ENCODE data around the gene RHOBTB1.

RHOBTB1 gene

DNA sequence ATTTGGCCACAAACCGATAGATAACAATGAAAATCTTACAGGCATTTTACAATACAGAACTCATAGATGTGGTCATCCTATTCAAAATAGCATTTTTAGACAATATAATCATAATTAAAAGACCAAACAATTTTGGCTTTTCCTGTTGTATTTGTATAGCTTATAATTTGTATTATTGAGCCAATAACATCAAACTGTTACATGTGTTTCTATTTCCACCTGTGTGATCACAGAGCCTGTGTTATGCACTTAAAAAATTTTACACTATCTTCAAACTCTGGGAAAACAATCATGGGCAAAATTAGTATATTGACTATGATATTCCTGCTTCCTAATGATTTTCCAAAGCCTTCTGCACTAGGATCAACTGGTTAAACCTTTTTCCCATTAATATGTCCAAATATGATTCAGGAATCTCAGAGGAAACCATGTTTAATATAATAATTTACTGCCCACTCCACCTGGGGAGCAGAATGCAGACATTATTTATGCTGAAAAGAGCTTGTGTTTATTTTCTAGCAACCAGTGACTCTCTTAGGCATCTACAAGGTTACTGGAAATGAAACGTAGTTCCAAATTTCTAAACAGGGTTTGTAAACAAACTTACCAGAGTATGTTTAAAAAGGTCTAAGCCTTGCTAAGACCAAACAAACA, 1.7 kb downstream of the RHOBTB1 start:
- H3K27ac ChIP-seq, result peak overlapping the region; percentile 95 to 98
- TF ChIP-seq, protein P1, sequence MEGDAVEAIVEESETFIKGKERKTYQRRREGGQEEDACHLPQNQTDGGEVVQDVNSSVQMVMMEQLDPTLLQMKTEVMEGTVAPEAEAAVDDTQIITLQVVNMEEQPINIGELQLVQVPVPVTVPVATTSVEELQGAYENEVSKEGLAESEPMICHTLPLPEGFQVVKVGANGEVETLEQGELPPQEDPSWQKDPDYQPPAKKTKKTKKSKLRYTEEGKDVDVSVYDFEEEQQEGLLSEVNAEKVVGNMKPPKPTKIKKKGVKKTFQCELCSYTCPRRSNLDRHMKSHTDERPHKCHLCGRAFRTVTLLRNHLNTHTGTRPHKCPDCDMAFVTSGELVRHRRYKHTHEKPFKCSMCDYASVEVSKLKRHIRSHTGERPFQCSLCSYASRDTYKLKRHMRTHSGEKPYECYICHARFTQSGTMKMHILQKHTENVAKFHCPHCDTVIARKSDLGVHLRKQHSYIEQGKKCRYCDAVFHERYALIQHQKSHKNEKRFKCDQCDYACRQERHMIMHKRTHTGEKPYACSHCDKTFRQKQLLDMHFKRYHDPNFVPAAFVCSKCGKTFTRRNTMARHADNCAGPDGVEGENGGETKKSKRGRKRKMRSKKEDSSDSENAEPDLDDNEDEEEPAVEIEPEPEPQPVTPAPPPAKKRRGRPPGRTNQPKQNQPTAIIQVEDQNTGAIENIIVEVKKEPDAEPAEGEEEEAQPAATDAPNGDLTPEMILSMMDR (IDR thresholded peaks at IDR 0.05), result no peak
- peak overlapping the region; percentile 79 for H3K4me3 ChIP-seq
- no peak for DNase-seq (ENCODE audit: low spot score)

DNA sequence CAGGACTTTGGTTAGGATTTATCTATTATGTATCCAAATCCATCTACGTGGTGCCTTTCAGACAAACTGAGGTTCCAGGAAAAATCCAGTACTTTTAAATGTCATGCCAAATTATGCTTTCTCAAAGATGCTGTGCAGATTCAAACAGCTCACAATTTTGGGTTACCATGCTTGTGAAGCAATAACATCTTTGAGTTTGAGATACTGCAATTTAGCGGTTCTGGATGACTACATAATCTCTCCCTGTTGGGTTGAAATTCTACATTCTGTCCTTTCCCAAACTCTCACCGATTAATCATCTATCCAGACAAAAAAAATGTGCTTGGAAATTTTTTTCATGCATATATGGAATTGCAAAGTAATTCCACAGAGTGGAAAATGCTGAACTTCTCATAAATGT, 3.5 kb downstream of the RHOBTB1 start:
- no peak for DNase-seq (ENCODE audit: low spot score)
- Histone ChIP-seq H3K27ac (peak overlapping the region; percentile 6 to 32), H3K4me3 (no peak overlapping the region)
- TF ChIP-seq, protein P1 (IDR thresholded peaks at IDR 0.05), result no peak

DNA sequence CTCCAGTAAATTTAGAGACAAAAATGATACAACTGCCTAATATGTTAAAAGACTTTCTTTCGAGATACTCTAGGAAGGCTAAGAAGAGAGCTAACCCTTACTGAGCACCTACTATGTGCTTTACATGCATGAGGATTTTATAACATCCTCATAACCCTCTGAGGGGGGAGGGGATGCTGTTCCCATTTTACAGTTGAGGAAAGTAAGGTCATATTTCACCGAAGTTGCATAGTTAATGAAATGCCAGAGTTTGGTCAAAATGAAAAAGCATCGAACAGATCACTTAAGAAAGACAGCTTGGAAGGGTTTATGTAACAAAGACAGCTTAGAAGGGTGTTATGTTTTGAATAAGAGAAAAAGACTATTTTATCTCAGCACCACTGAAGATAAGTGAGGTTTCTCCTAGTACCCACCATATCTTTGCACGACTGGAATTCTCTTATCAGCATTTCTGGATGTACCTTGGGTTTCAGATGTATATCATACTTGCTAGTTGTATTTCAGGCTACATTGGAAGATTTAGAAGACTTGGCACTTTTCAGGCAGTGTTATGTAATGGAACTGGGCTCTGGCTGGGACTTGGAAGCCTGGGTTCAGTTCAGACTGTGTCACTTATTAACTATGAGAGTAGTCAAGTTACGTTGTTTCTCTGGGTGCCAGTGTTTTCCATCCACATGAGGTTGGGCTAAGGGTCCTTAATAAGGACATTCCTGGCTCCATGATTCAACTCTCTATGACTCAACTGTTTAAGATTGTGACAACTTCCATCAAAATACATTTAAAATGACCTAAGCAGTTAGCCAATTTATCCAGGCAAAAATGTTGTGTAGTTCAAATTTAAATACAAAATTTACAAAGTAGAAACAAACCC, 6.0 kb downstream of the RHOBTB1 start:
- no peak overlapping the region for H3K4me3 ChIP-seq
- TF ChIP-seq, protein P1 (IDR thresholded peaks at IDR 0.05), result no peak
- H3K27ac ChIP-seq, result peak overlapping the region; percentile 72 to 73
- DNase-seq (ENCODE audit: low spot score), result no peak

DNA sequence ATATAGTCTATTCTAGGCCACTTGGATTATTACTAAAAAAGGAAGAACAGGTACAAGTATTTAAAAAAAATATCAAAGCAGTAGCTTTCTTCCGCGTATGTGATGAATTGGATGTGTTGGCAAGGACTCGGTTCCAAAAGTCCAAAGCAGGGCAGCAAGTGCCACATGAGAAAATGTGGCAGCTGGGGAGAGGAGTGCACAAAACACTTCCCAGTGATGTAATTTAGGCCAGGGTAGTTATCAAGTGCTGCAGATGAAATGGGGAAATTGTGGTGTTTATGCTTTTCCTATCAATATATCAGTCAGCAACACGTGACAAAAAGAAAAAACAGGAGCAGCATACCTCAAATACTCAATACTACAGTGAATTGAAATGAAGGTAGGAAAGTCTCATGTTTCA, 7.0 kb downstream of the RHOBTB1 start:
- no peak for DNase-seq (ENCODE audit: low spot score)
- TF ChIP-seq, protein P1 (IDR thresholded peaks at IDR 0.05), result no peak
- Histone ChIP-seq H3K27ac (peak overlapping the region; percentile 72 to 73), H3K4me3 (no peak overlapping the region)

DNA sequence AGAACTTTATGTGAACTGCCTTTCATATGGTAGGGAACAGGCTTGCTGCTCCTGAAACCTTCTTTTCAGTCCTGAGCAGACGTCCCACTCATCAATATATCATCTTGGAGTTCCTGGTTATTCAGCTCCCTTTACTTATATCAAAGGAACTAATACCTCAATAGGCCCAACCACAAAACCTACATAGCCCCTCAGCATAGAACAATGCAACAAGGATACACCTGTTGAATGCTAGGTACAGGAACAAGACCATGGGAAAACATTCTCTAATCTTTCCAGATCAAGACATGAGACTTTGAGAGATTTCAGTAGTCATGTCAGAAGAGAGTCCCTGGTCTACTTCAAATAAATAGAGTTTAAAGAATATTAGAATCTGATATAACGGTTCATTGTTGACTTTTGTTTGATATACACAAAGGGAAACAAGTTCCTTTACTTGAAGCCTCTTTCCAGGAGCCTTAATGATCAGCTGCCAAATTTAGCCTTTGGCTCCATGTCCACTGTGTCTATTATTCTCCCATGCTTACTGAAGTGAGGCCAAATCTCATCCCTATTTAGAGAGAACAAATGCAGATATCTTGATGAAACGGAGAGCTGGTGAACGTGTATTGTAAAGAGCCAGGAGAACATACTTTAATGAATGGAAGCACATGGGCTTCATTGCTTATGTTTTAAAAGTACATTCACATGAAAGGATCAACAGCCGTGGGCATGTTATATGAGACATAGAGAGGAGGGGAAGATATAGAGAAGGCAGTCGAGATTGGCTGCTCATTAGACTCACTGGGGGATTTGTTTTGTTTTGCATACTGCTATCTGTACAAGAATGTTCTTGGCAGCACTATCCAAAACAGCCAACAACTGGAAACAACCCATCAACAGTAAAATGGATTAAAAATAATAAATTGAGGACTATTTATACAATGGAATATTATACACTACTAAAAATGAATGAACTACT, 9.5 kb downstream of the RHOBTB1 start:
- DNase-seq (ENCODE audit: low spot score), result no peak

DNA sequence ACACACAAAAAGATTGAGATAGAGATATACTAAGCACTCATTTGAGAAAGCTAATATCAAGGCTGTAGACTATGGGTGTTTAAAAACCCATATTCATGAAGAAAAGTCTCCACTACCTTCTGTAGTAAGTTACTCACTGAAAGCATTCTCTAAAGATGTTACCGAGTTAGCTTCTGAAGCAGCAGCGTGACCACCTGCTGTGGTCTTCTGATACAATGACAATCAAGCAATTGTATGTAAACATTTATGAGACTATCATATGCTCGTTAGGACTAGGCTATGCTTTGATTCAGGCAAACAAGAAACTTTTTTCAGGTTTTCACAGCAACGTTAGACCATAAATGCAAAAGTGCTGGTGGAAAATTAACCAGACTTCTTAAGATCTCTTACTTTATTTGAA, 11.2 kb downstream of the RHOBTB1 start:
- no peak for DNase-seq (ENCODE audit: low spot score)
- TF ChIP-seq, protein P1 (IDR thresholded peaks at IDR 0.05), result no peak
- H3K27ac ChIP-seq, result no peak overlapping the region
- no peak overlapping the region for H3K4me3 ChIP-seq

More for the DNA sequence above, 9.5 kb downstream of the RHOBTB1 start:
- TF ChIP-seq, protein P1 (IDR thresholded peaks at IDR 0.05), result no peak
- peak overlapping the region in 1 of 2 donors; percentile 19 for H3K27ac ChIP-seq
- no peak overlapping the region for H3K4me3 ChIP-seq
